ENCODE data around the gene PIK3AP1. TPM values are rescaled to one million over a fixed set of nuclear protein-coding genes. Genes with fewer than 3 reads are reported as not detected.

PIK3AP1 gene
- total and polyA plus RNA-seq, 2 of the 4 experiments (the other 2 are of a cell fraction) = under 0.01 to 0.14 TPM

DNA sequence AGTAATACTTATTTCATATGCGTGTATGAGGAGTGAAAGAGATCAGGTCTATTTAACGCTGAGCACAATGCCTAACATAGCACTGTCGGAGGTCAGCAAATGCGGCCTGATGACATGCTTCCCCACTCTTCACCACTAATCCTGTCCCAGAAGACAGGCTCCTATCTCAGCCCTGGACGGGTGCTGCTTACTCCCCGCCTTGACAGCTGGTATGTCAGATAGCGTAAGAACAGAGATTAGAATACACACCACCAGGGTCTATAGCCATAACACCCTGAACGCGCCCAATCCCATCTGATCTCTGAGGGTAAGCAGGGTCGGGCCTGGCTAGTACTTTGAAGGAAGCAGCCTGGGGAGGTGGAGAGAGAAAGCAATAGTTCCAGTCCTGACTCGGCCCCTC lies 101.2 kb downstream of the PIK3AP1 start:
- no peak overlapping the region for H4K5ac ChIP-seq (ENCODE audit: low read depth, low read length)
- no peak overlapping the region for H3K18ac ChIP-seq (ENCODE audit: low read depth, low read length)
- H3K9me3 ChIP-seq (ENCODE audit: control insufficient read depth, insufficient read depth, low read length) = no peaks in the 10 kb centered on the region
- DNase-seq = no peak
- peaks cover 4% of the 10 kb centered on the region for H3K27me3 ChIP-seq (ENCODE audit: control insufficient read depth, insufficient read depth, low read length)
- in situ Hi-C loops (cut with MboI; ENCODE audit: low sequenced_read_pairs) (no loop called here), intact Hi-C loops (cut with micrococcal nuclease) (no loop called here), dilution Hi-C loops (cut with HindIII; ENCODE audit: low sequenced_read_pairs, unreplicated experiment) (no loop called here)
- no peaks in the 10 kb centered on the region for H3K4me1 ChIP-seq (ENCODE audit: control insufficient read depth, insufficient read depth, low read length)
- no peak overlapping the region for H3K56ac ChIP-seq (ENCODE audit: extremely low read depth, insufficient read depth, low read length)
- no peak overlapping the region for H3K23ac ChIP-seq (ENCODE audit: low read depth, low read length)
- ATAC-seq (ENCODE audit: low read depth) = no peak
- H3K4me2 ChIP-seq (ENCODE audit: low read depth, low read length) = no peak overlapping the region
- POLR2A ChIA-PET (ENCODE audit: unreplicated experiment) = no interaction called here
- H3K9me1 ChIP-seq (ENCODE audit: insufficient read depth, low read length) = no peaks in the 10 kb centered on the region
- no peak overlapping the region for H2BK120ac ChIP-seq (ENCODE audit: low read depth, low read length)
- H4K91ac ChIP-seq (ENCODE audit: insufficient read depth, low read depth, low read length) = no peak overlapping the region
- no peak overlapping the region for H3K4me3 ChIP-seq (ENCODE audit: insufficient read depth, low read depth, low read length)
- CTCF ChIA-PET = interaction anchor here (0.6 kb wide), 1 partner anchor 129 kb away, joined by 3 read pairs; no protein-coding TSS in a partner anchor
- no peak for TF ChIP-seq MXI1 (IDR thresholded peaks at IDR 0.05; ENCODE audit: borderline replicate concordance, low read depth, low read length)
- TF ChIP-seq, protein P1, sequence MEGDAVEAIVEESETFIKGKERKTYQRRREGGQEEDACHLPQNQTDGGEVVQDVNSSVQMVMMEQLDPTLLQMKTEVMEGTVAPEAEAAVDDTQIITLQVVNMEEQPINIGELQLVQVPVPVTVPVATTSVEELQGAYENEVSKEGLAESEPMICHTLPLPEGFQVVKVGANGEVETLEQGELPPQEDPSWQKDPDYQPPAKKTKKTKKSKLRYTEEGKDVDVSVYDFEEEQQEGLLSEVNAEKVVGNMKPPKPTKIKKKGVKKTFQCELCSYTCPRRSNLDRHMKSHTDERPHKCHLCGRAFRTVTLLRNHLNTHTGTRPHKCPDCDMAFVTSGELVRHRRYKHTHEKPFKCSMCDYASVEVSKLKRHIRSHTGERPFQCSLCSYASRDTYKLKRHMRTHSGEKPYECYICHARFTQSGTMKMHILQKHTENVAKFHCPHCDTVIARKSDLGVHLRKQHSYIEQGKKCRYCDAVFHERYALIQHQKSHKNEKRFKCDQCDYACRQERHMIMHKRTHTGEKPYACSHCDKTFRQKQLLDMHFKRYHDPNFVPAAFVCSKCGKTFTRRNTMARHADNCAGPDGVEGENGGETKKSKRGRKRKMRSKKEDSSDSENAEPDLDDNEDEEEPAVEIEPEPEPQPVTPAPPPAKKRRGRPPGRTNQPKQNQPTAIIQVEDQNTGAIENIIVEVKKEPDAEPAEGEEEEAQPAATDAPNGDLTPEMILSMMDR (conservative IDR thresholded peaks at IDR 0.05; ENCODE audit: low read depth, low read length) = no peak
- no peak for TF ChIP-seq RFX5 (IDR thresholded peaks at IDR 0.05; ENCODE audit: low read depth, low read length)
- TF ChIP-seq RCOR1 (IDR thresholded peaks at IDR 0.05; ENCODE audit: insufficient replicate concordance, low read length) = no peak
- TF ChIP-seq MAZ (IDR thresholded peaks at IDR 0.05; ENCODE audit: borderline replicate concordance, low read depth, low read length) = no peak
- no peak for TF ChIP-seq CHD1 (IDR thresholded peaks at IDR 0.05; ENCODE audit: low read depth, low read length)
- no peak for TF ChIP-seq SMC3 (IDR thresholded peaks at IDR 0.05; ENCODE audit: low read depth, low read length)
- TF ChIP-seq, protein P2, sequence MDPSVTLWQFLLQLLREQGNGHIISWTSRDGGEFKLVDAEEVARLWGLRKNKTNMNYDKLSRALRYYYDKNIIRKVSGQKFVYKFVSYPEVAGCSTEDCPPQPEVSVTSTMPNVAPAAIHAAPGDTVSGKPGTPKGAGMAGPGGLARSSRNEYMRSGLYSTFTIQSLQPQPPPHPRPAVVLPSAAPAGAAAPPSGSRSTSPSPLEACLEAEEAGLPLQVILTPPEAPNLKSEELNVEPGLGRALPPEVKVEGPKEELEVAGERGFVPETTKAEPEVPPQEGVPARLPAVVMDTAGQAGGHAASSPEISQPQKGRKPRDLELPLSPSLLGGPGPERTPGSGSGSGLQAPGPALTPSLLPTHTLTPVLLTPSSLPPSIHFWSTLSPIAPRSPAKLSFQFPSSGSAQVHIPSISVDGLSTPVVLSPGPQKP (IDR thresholded peaks at IDR 0.05; ENCODE audit: borderline replicate concordance, low read depth, low read length) = no peak
- no peak for TF ChIP-seq RAD21 (IDR thresholded peaks at IDR 0.05; ENCODE audit: low read length)
- TF ChIP-seq CEBPB (IDR thresholded peaks at IDR 0.05; ENCODE audit: low read depth, low read length) = no peak
- no peak overlapping the region for H2BK5ac ChIP-seq (ENCODE audit: low read depth, low read length, poor library complexity, severe bottlenecking)
- BruUV-seq (replicated peaks) = no TSS peak
- no peak overlapping the region for H3K27ac ChIP-seq (ENCODE audit: insufficient read depth, low read length)
- H3K36me3 ChIP-seq (ENCODE audit: control insufficient read depth, insufficient read depth, low read length) = no peaks in the 10 kb centered on the region
- H2BK20ac ChIP-seq (ENCODE audit: low read depth, low read length) = no peak overlapping the region
- no peak overlapping the region for H3K4ac ChIP-seq (ENCODE audit: low read depth, low read length)
- H2BK15ac ChIP-seq (ENCODE audit: low read depth, low read length) = no peak overlapping the region
- H3K79me1 ChIP-seq (ENCODE audit: low read depth in 1 of 2, low read length in 2 of 2) = no peaks in the 10 kb centered on the region
- H4K8ac ChIP-seq (ENCODE audit: low read depth in 2 of 2, low read length in 2 of 2) = no peak overlapping the region
- no peak overlapping the region for H3K9ac ChIP-seq (ENCODE audit: low read depth, low read length)
- H2AK5ac ChIP-seq (ENCODE audit: low read depth, low read length) = no peak overlapping the region
- no peak overlapping the region for H3K14ac ChIP-seq (replicated peaks; ENCODE audit: low read depth, low read length)
- no peaks in the 10 kb centered on the region for H4K20me1 ChIP-seq (ENCODE audit: insufficient read depth, low read length)
- no peak overlapping the region for H2AFZ ChIP-seq (replicated peaks; ENCODE audit: low read length, poor library complexity)
- 60% methylated on average over 1 of the region's 11 CpGs; no CpG with 5 or more reads in 1 of the 2 experiments for WGBS, 2 experiments (ENCODE audit: extremely low coverage in 2 of 2, insufficient read length in 1 of 2)
- H2AK9ac ChIP-seq (replicated peaks; ENCODE audit: low read depth, low read length, poor library complexity) = no peak overlapping the region
